Stomach smooth muscle (tissue), 2 donors: ENCODE measurements around the gene SLC22A9.
"Not testable (repeated sequence)": the region's sequence is repeated elsewhere in the genome, so short reads cannot be mapped to it uniquely, and the experiment has no call there.

Experiments used
- H3K27ac ChIP-seq: one replicate; pipeline ENCODE4 v1.7.0; 2013; ENCODE audit warnings: mild to moderate bottlenecking, low read length, inconsistent platforms
- H3K27me3 ChIP-seq, 2 donors: one replicate each; pipeline ENCODE4 v1.7.0; 2013; ENCODE audit warnings: low read length in 2 of 2; ENCODE audit not compliant: insufficient read depth in 2 of 2, control insufficient read depth in 1 of 2
- H3K36me3 ChIP-seq, 2 donors: one replicate each; pipeline ENCODE4 v1.7.0; 2013; ENCODE audit warnings: low read length in 2 of 2; ENCODE audit not compliant: control insufficient read depth in 2 of 2, insufficient read depth in 2 of 2
- H3K4me1 ChIP-seq: one replicate; pipeline ENCODE4 v1.7.0; 2013; ENCODE audit warnings: low read length; ENCODE audit not compliant: control insufficient read depth, insufficient read depth
- H3K4me3 ChIP-seq, 2 donors: one replicate each; pipeline ENCODE4 v1.7.0; 2013; ENCODE audit warnings: low read length in 2 of 2
- H3K9ac ChIP-seq, 2 donors: one replicate each; pipeline ENCODE4 v1.7.0; 2013; ENCODE audit warnings: low read length in 2 of 2, mild to moderate bottlenecking in 1 of 2
- H3K9me3 ChIP-seq, 2 donors: one replicate each; pipeline ENCODE4 v1.7.0; 2013; ENCODE audit warnings: low read length in 2 of 2; ENCODE audit not compliant: control insufficient read depth in 2 of 2
- donor health status: healthy.
- donor health status: Pancreatic carcinoma.

The SLC22A9 gene

GRCh38 chr11:63380130-63380529, 10.5 kb downstream of the SLC22A9 start:
- Histone ChIP-seq H3K27ac (no peak overlapping the region), H3K4me3 (no peak overlapping the region), H3K4me1 (no peaks in the 10 kb centered on the region), H3K9ac (no peak overlapping the region), H3K36me3 (no peaks in the 10 kb centered on the region), H3K27me3 (no peaks in the 10 kb centered on the region), H3K9me3 (no peaks in the 10 kb centered on the region)

- Histone ChIP-seq H3K36me3 (no peaks in the 10 kb centered on the region), H3K4me1 (no peaks in the 10 kb centered on the region), H3K27ac (no peak overlapping the region), H3K4me3 (no peak overlapping the region), H3K9me3 (no peaks in the 10 kb centered on the region), H3K9ac (no peak overlapping the region), H3K27me3 (no peaks in the 10 kb centered on the region)
Measured at GRCh38 chr11:63395697-63396096, 26.1 kb downstream of the SLC22A9 start.

- H3K36me3 ChIP-seq: no peaks in the 10 kb centered on the region
- no peak overlapping the region for H3K9ac ChIP-seq
- no peaks in the 10 kb centered on the region for H3K27me3 ChIP-seq
- H3K9me3 ChIP-seq: no peaks in the 10 kb centered on the region
- no peak overlapping the region for H3K27ac ChIP-seq
- H3K4me3 ChIP-seq: no peak overlapping the region
- H3K4me1 ChIP-seq: no peaks in the 10 kb centered on the region
Measured at GRCh38 chr11:63404161-63404935, 34.8 kb downstream of the SLC22A9 start.

- Histone ChIP-seq H3K9me3 (no peaks in the 10 kb centered on the region), H3K4me3 (no peak overlapping the region), H3K36me3 (no peaks in the 10 kb centered on the region), H3K4me1 (no peaks in the 10 kb centered on the region), H3K27me3 (no peaks in the 10 kb centered on the region), H3K9ac (no peak overlapping the region), H3K27ac (no peak overlapping the region)
Measured at GRCh38 chr11:63405114-63405513, 35.5 kb downstream of the SLC22A9 start.

- no peak overlapping the region for H3K27ac ChIP-seq
- H3K4me1 ChIP-seq: no peaks in the 10 kb centered on the region
- no peak overlapping the region for H3K4me3 ChIP-seq
- H3K9ac ChIP-seq: no peak overlapping the region
- no peaks in the 10 kb centered on the region for H3K9me3 ChIP-seq
- no peaks in the 10 kb centered on the region for H3K27me3 ChIP-seq
- H3K36me3 ChIP-seq: no peaks in the 10 kb centered on the region
Measured at GRCh38 chr11:63406458-63406857, 36.9 kb downstream of the SLC22A9 start.

GRCh38 chr11:63417174-63417852, 47.7 kb downstream of the SLC22A9 start:
- Histone ChIP-seq H3K36me3 (no peaks in the 10 kb centered on the region), H3K27ac (no peak overlapping the region), H3K9me3 (peaks cover 0 to 5% of the 10 kb centered on the region in 2 donors), H3K4me3 (no peak overlapping the region), H3K4me1 (no peaks in the 10 kb centered on the region), H3K9ac (no peak overlapping the region), H3K27me3 (no peaks in the 10 kb centered on the region)

GRCh38 chr11:63427971-63428508, 58.5 kb downstream of the SLC22A9 start:
- H3K4me3 ChIP-seq: no peak overlapping the region
- no peaks in the 10 kb centered on the region for H3K36me3 ChIP-seq
- no peaks in the 10 kb centered on the region for H3K27me3 ChIP-seq
- H3K9ac ChIP-seq: no peak overlapping the region
- H3K4me1 ChIP-seq: no peaks in the 10 kb centered on the region
- H3K9me3 ChIP-seq: no peaks in the 10 kb centered on the region
- H3K27ac ChIP-seq: no peak overlapping the region

GRCh38 chr11:63430731-63431130, 61.1 kb downstream of the SLC22A9 start:
- H3K27ac ChIP-seq, H3K9me3 ChIP-seq, H3K4me1 ChIP-seq, H3K9ac ChIP-seq, H3K4me3 ChIP-seq, H3K27me3 ChIP-seq, H3K36me3 ChIP-seq: not testable (repeated sequence)

GRCh38 chr11:63435351-63435750, 65.8 kb downstream of the SLC22A9 start:
- H3K9ac ChIP-seq, H3K9me3 ChIP-seq, H3K36me3 ChIP-seq, H3K4me3 ChIP-seq, H3K27ac ChIP-seq, H3K4me1 ChIP-seq, H3K27me3 ChIP-seq: not testable (repeated sequence)

GRCh38 chr11:63435831-63436230, 66.2 kb downstream of the SLC22A9 start:
- not testable (repeated sequence) for H3K4me1 ChIP-seq, H3K36me3 ChIP-seq, H3K9me3 ChIP-seq, H3K9ac ChIP-seq, H3K4me3 ChIP-seq, H3K27me3 ChIP-seq, H3K27ac ChIP-seq

GRCh38 chr11:63443714-63444113, 74.1 kb downstream of the SLC22A9 start:
- Histone ChIP-seq H3K36me3 (no peaks in the 10 kb centered on the region), H3K27me3 (no peaks in the 10 kb centered on the region), H3K4me1 (no peaks in the 10 kb centered on the region), H3K9me3 (no peaks in the 10 kb centered on the region), H3K27ac (no peak overlapping the region), H3K9ac (no peak overlapping the region), H3K4me3 (no peak overlapping the region)
